ENCODE results near the gene PRKG1.

DNA sequence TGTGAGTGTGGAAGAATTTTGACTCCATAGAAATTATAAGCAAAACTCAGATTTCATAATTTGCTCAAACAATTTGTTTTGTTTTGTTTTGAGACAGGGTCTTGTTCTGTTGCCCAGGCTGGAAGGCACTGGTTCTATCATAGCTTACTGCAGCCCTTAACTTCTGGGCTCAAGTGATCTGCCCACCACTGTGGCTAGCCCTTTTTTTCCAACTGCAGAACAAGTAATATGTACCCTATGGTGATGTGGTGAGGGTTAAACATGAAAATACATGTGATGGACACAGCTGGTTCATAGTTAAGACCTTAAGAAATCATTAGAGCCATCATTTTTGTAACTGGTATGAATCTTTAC, 594.0 kb downstream of the PRKG1 start:
- TF ChIP-seq, protein P1, sequence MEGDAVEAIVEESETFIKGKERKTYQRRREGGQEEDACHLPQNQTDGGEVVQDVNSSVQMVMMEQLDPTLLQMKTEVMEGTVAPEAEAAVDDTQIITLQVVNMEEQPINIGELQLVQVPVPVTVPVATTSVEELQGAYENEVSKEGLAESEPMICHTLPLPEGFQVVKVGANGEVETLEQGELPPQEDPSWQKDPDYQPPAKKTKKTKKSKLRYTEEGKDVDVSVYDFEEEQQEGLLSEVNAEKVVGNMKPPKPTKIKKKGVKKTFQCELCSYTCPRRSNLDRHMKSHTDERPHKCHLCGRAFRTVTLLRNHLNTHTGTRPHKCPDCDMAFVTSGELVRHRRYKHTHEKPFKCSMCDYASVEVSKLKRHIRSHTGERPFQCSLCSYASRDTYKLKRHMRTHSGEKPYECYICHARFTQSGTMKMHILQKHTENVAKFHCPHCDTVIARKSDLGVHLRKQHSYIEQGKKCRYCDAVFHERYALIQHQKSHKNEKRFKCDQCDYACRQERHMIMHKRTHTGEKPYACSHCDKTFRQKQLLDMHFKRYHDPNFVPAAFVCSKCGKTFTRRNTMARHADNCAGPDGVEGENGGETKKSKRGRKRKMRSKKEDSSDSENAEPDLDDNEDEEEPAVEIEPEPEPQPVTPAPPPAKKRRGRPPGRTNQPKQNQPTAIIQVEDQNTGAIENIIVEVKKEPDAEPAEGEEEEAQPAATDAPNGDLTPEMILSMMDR (IDR thresholded peaks at IDR 0.05; ENCODE audit: low read depth, low read length): no peak
- no peak for TF ChIP-seq EZH2phosphoT487 (IDR thresholded peaks at IDR 0.05; ENCODE audit: low read depth)

All from OCI-LY3 (cell line).